MCF 10A (cell line): ENCODE measurements around the gene PTPRN2. TPM values are rescaled to one million over a fixed set of nuclear protein-coding genes. Genes with fewer than 3 reads are reported as not detected.
"Not testable (repeated sequence)": the region's sequence is repeated elsewhere in the genome, so short reads cannot be mapped to it uniquely, and the experiment has no call there.

ENCODE experiments used
- BruUV-seq: library from RNA; stranded (reverse); fragments of 400-500 nt; replicated peaks from 2 replicates; lab custom pipeline; 2021; lab: Mats Ljungman, UMichigan
- CTCF ChIA-PET: fragments of 300-600 bp; sonication (Branson Sonifier 250); formaldehyde crosslinking; extraction: SDS; loops from one replicate; lab custom pipeline; 2021; ENCODE audit warnings: antibody characterized with exemption, inconsistent platforms; lab: Yijun Ruan, JAX
- POLR2A ChIA-PET: fragments of 300-600, 350-650 bp; sonication (Branson Sonifier 250); formaldehyde crosslinking; extraction: SDS; loops from one replicate; lab custom pipeline; 2020; ENCODE audit warnings: antibody characterized with exemption, inconsistent platforms; lab: Yijun Ruan, JAX
- DNase-seq: peaks from one replicate; pipeline ENCODE4 v3.0.0-alpha.2; 2018; ENCODE audit not compliant: unreplicated experiment
- H3K27ac Mint-ChIP-seq: one replicate; pipeline ENCODE4 v1.8.0; 2022; ENCODE audit warnings: mild to moderate bottlenecking, low read depth, mixed read lengths; ENCODE audit not compliant: unreplicated experiment
- H3K27me3 Mint-ChIP-seq: one replicate; pipeline ENCODE4 v1.8.0; 2022; ENCODE audit warnings: mixed read lengths; ENCODE audit not compliant: insufficient read depth, unreplicated experiment
- H3K36me3 Mint-ChIP-seq: one replicate; pipeline ENCODE4 v1.8.0; 2022; ENCODE audit warnings: mild to moderate bottlenecking, moderate library complexity, mixed read lengths; ENCODE audit not compliant: insufficient read depth, unreplicated experiment
- H3K4me1 Mint-ChIP-seq: one replicate; pipeline ENCODE4 v1.8.0; 2022; ENCODE audit warnings: mixed read lengths; ENCODE audit not compliant: insufficient read depth, unreplicated experiment
- H3K4me3 Mint-ChIP-seq: one replicate; pipeline ENCODE4 v1.8.0; 2022; ENCODE audit warnings: mild to moderate bottlenecking, moderate library complexity, mixed read lengths; ENCODE audit not compliant: unreplicated experiment
- H3K9me3 Mint-ChIP-seq: one replicate; pipeline ENCODE4 v1.8.0; 2022; ENCODE audit warnings: mixed read lengths; ENCODE audit not compliant: unreplicated experiment
- CTCF ChIP-seq: fragments of 200-600 bp; IDR thresholded peaks from one replicate; pipeline ENCODE4 v1.8.0; 2022; ENCODE audit warnings: antibody characterized with exemption, mild to moderate bottlenecking; ENCODE audit not compliant: unreplicated experiment
- intact Hi-C: fragments of 100-400 bp; cut with micrococcal nuclease; formaldehyde crosslinking; loops from 2 replicates; pipeline ENCODE4 v1.14.1; 2022
- total RNA-seq: library from RNA; stranded (reverse); gene quantifications from 2 replicates; pipeline ENCODE4 v1.2.3, GENCODE V29; 2022

Gene PTPRN2
- total RNA-seq, 1 experiment from 2014 or later: 4.5 TPM

- ChIA-PET CTCF (interaction anchor here (0.5 kb wide), 1 partner anchor 244 kb away, joined by 3 read pairs; no protein-coding TSS in a partner anchor), POLR2A (no interaction called here)
These were observed 288.0 kb downstream of the PTPRN2 start for GRCh38 chr7:158299607-158300006.

GRCh38 chr7:158296798-158297104, 290.9 kb downstream of the PTPRN2 start:
- BruUV-seq: no TSS peak

More at GRCh38 chr7:158299607-158300006, 288.0 kb downstream of the PTPRN2 start:
- Mint-ChIP-seq H3K27ac (no peak overlapping the region), H3K36me3 (peaks cover 5% of the 10 kb centered on the region), H3K4me1 (peaks cover 4% of the 10 kb centered on the region), H3K9me3 (peaks cover 12% of the 10 kb centered on the region), H3K4me3 (no peak overlapping the region), H3K27me3 (no peaks in the 10 kb centered on the region)
- no peak for TF ChIP-seq CTCF
- no peak for DNase-seq
- no TSS peak for BruUV-seq
- intact Hi-C loops: no loop called here

GRCh38 chr7:158295966-158296797, 291.4 kb downstream of the PTPRN2 start:
- no peak for DNase-seq
- no peaks in the 10 kb centered on the region for H3K27me3 Mint-ChIP-seq
- no TSS peak for BruUV-seq
- peaks cover 7% of the 10 kb centered on the region for H3K9me3 Mint-ChIP-seq
- intact Hi-C loops: no loop called here
- TF ChIP-seq CTCF: no peak
- no peak overlapping the region for H3K4me3 Mint-ChIP-seq
- peaks cover 4% of the 10 kb centered on the region for H3K4me1 Mint-ChIP-seq
- ChIA-PET CTCF (no interaction called here), POLR2A (no interaction called here)
- H3K36me3 Mint-ChIP-seq: peaks cover 5% of the 10 kb centered on the region
- no peak overlapping the region for H3K27ac Mint-ChIP-seq

More at GRCh38 chr7:158296798-158297104, 290.9 kb downstream of the PTPRN2 start:
- peaks cover 7% of the 10 kb centered on the region for H3K9me3 Mint-ChIP-seq
- H3K27me3 Mint-ChIP-seq: no peaks in the 10 kb centered on the region
- H3K4me1 Mint-ChIP-seq: peaks cover 4% of the 10 kb centered on the region
- peaks cover 5% of the 10 kb centered on the region for H3K36me3 Mint-ChIP-seq
- intact Hi-C loops: no loop called here
- H3K4me3 Mint-ChIP-seq: no peak overlapping the region
- DNase-seq: no peak
- ChIA-PET CTCF (no interaction called here), POLR2A (no interaction called here)
- no peak overlapping the region for H3K27ac Mint-ChIP-seq
- no peak for TF ChIP-seq CTCF

GRCh38 chr7:158294468-158295215, 293.0 kb downstream of the PTPRN2 start:
- BruUV-seq, intact Hi-C loops, H3K9me3 Mint-ChIP-seq, H3K4me3 Mint-ChIP-seq, DNase-seq, H3K27me3 Mint-ChIP-seq, POLR2A ChIA-PET, H3K36me3 Mint-ChIP-seq, H3K4me1 Mint-ChIP-seq, H3K27ac Mint-ChIP-seq: not testable (repeated sequence)
- CTCF ChIA-PET: interaction anchor here (0.5 kb wide), 1 partner anchor 826 kb away, joined by 4 read pairs; no protein-coding TSS in a partner anchor
